ENCODE measurements around the gene EBF4.

DNA sequence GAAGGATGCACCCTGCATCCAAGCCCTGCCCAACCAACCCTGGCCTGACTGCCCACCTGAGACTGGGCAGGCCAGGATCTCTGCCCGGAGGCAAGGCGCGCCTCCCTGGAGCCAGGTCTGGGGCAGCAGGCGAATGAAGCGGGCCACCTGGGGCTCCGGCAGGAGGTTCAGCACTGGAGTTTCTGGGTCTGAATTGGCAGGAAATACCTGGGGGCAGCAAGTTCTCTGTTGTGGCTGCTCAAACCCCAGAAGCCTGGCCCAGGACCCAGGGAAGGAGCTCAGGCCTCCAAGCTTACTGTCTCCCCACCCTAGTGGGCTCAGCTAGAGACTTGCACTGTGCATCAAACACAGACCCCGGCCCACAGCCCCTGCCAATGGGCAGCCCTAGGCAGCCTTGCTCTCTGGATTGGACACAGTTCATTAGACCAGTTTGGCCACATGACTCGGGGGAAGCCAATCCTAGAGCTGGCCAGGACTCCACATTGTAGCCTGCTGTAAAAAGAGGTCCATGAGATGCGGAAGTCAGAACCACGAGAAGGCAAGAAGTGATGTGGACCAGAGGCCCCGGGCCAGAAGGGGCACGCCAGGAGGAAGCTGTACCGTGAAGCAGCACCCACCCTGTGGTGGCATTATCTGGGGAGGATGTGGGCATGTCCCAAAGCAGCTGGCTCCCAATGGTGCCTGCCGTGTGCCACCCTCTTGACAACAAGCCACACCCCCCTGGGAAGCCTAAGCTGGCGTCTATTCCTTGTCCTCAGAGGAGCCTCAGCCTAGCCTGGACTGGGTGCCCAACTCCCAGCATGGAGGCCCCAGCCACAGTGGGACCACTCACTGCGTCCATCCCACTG is 104.8 kb downstream of the EBF4 start:
- TF ChIP-seq CTCF (IDR thresholded peaks at IDR 0.05) = no peak
- no peak for TF ChIP-seq POLR2A (IDR thresholded peaks at IDR 0.05)

Measured in right lobe of liver (tissue), 4 donors.